IMR-90 (cell line): ENCODE results near the gene NPIPB8.

Source experiments
- BHLHE40 ChIP-seq: fragments of 150-350 bp; IDR thresholded peaks from 2 replicates; pipeline ENCODE4 v1.6.1; 2016; ENCODE audit warnings: mild to moderate bottlenecking, low read depth, low read length
- CEBPB ChIP-seq: IDR thresholded peaks from 2 replicates; pipeline ENCODE4 v1.6.1; 2012; ENCODE audit warnings: low read depth, low read length, improper control_type of control experiment
- CHD1 ChIP-seq: IDR thresholded peaks from 2 replicates; pipeline ENCODE4 v1.6.1; 2012; ENCODE audit warnings: low read depth, low read length, improper control_type of control experiment
- FOS ChIP-seq: fragments of 150-350 bp; IDR thresholded peaks from 2 replicates; pipeline ENCODE4 v1.6.1; 2016; ENCODE audit warnings: low read depth, low read length
- MAFK ChIP-seq: IDR thresholded peaks from 2 replicates; pipeline ENCODE4 v1.6.1; 2012; ENCODE audit warnings: low read depth, low read length, improper control_type of control experiment
- MAZ ChIP-seq: IDR thresholded peaks from 2 replicates; pipeline ENCODE4 v1.6.1; 2012; ENCODE audit warnings: low read depth, mild to moderate bottlenecking, low read length, improper control_type of control experiment, moderate library complexity, borderline replicate concordance
- MXI1 ChIP-seq: IDR thresholded peaks from 2 replicates; pipeline ENCODE4 v1.6.1; 2012; ENCODE audit warnings: low read depth, mild to moderate bottlenecking, low read length, moderate library complexity, borderline replicate concordance
- POLR2A ChIP-seq: IDR thresholded peaks from 2 replicates; pipeline ENCODE4 v1.6.1; 2012; ENCODE audit warnings: mild to moderate bottlenecking, low read depth, low read length
- RAD21 ChIP-seq: IDR thresholded peaks from 2 replicates; pipeline ENCODE4 v1.6.1; 2012; ENCODE audit warnings: low read length, improper control_type of control experiment
- RCOR1 ChIP-seq: IDR thresholded peaks from 2 replicates; pipeline ENCODE4 v1.6.1; 2012; ENCODE audit warnings: mild to moderate bottlenecking, low read length, improper control_type of control experiment; ENCODE audit not compliant: insufficient replicate concordance
- RFX5 ChIP-seq: IDR thresholded peaks from 2 replicates; pipeline ENCODE4 v1.8.0; 2012; ENCODE audit warnings: low read depth, mild to moderate bottlenecking, low read length, moderate library complexity
- SMC3 ChIP-seq: fragments of 150-350 bp; IDR thresholded peaks from 2 replicates; pipeline ENCODE4 v1.6.1; 2016; ENCODE audit warnings: low read depth, mild to moderate bottlenecking, antibody characterized with exemption, low read length, moderate library complexity
- TF ChIP-seq, protein P1 (sequence below): conservative IDR thresholded peaks from 2 replicates; pipeline ENCODE4 v1.5.1; 2012; ENCODE audit warnings: mild to moderate bottlenecking, low read depth, low read length, improper control_type of control experiment
- TF ChIP-seq, protein P2 (sequence below): fragments of 150-350 bp; IDR thresholded peaks from 2 replicates; pipeline ENCODE4 v1.6.1; 2017; ENCODE audit warnings: mild to moderate bottlenecking, antibody characterized with exemption, low read length, low read depth

DNA sequence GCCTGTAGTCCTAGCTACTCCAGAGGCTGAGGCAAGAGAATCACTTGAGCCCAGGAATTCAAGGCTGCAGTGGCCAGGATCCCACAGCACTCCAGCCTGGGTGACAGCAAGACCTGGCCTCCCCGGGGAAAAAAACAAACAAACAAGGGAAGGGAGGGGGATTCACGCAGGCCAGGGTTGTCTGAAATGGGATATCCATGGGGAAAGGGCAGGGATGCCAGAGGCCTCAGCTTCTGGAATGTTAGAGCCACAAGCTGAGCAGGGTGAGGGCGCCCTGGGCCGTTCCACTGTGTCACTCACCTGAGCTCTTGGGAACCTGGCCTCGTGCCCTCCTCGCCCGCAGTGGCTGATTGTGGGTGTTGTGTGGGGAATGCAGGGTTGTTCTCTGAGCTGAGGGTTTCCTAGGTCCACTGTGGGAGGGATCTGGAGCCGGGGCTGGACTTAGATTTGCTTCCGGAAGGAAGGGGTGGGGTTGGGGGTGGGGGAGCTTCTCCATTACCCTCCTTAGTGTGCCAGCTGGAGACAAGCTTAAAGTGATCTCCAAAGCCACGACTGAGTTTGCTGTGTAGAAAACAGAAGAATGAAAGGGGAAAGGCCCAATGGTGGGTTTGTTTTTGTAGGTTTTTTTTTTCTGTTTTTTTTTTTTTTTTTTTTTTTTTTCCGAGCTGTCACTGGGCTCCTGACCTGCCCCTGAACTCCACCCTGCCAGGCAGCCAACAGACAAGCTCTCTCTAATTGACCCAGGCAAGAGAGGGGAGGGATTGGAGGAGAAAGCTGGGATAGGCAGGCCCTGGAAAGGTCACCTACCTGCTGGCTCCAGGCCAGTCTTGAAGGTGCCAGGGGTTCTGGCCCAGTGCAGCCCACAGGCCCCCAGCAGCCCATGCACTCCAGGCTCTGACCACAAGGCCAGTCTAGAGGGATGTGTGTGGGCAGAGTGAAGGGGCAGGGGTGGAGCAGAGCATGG is 28.0 kb upstream of the NPIPB8 start, which contains the start of gene SULT1A1:
- no peak for TF ChIP-seq CEBPB
- TF ChIP-seq, protein P1, sequence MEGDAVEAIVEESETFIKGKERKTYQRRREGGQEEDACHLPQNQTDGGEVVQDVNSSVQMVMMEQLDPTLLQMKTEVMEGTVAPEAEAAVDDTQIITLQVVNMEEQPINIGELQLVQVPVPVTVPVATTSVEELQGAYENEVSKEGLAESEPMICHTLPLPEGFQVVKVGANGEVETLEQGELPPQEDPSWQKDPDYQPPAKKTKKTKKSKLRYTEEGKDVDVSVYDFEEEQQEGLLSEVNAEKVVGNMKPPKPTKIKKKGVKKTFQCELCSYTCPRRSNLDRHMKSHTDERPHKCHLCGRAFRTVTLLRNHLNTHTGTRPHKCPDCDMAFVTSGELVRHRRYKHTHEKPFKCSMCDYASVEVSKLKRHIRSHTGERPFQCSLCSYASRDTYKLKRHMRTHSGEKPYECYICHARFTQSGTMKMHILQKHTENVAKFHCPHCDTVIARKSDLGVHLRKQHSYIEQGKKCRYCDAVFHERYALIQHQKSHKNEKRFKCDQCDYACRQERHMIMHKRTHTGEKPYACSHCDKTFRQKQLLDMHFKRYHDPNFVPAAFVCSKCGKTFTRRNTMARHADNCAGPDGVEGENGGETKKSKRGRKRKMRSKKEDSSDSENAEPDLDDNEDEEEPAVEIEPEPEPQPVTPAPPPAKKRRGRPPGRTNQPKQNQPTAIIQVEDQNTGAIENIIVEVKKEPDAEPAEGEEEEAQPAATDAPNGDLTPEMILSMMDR, result no peak
- no peak for TF ChIP-seq POLR2A
- TF ChIP-seq RFX5, result no peak
- no peak for TF ChIP-seq SMC3
- TF ChIP-seq MXI1, result no peak
- TF ChIP-seq RCOR1, result no peak
- TF ChIP-seq, protein P2, sequence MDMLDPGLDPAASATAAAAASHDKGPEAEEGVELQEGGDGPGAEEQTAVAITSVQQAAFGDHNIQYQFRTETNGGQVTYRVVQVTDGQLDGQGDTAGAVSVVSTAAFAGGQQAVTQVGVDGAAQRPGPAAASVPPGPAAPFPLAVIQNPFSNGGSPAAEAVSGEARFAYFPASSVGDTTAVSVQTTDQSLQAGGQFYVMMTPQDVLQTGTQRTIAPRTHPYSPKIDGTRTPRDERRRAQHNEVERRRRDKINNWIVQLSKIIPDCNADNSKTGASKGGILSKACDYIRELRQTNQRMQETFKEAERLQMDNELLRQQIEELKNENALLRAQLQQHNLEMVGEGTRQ, result no peak
- no peak for TF ChIP-seq RAD21
- no peak for TF ChIP-seq BHLHE40
- no peak for TF ChIP-seq MAFK
- no peak for TF ChIP-seq FOS
- TF ChIP-seq MAZ, result no peak
- TF ChIP-seq CHD1, result no peak
